HG02884 (cell line): ENCODE results near the gene TXNRD1.
"Not testable (repeated sequence)": the region's sequence is repeated elsewhere in the genome, so short reads cannot be mapped to it uniquely, and the experiment has no call there.

Experiments used
- ATAC-seq: cut with Tn5 transposase; IDR thresholded peaks from one replicate; pipeline ENCODE4 v1.9.1; 2021; ENCODE audit warnings: mild to moderate bottlenecking, moderate library complexity; ENCODE audit not compliant: unreplicated experiment

TXNRD1 gene

GRCh38 chr12:104320627-104321024 is 105.0 kb downstream of the TXNRD1 start:
- no peak for ATAC-seq

GRCh38 chr12:104321949-104322348 is 106.4 kb downstream of the TXNRD1 start:
- ATAC-seq = no peak

- not testable (repeated sequence) for ATAC-seq
These were observed 107.0 kb downstream of the TXNRD1 start for GRCh38 chr12:104322533-104322932.

- ATAC-seq = no peak
These were observed 108.3 kb downstream of the TXNRD1 start for GRCh38 chr12:104323899-104324298.

GRCh38 chr12:104328278-104328677 is 112.7 kb downstream of the TXNRD1 start:
- ATAC-seq = not testable (repeated sequence)

- no peak for ATAC-seq
These were observed 113.2 kb downstream of the TXNRD1 start for GRCh38 chr12:104328790-104329189.

- no peak for ATAC-seq
These were observed 114.3 kb downstream of the TXNRD1 start for GRCh38 chr12:104329707-104330532.

GRCh38 chr12:104331376-104331775 is 115.8 kb downstream of the TXNRD1 start:
- ATAC-seq = no peak

GRCh38 chr12:104332273-104332672 is 116.7 kb downstream of the TXNRD1 start:
- ATAC-seq = not testable (repeated sequence)

- no peak for ATAC-seq
These were observed 118.2 kb downstream of the TXNRD1 start for GRCh38 chr12:104333692-104334255.

- no peak for ATAC-seq
These were observed 119.0 kb downstream of the TXNRD1 start for GRCh38 chr12:104334581-104334980.

GRCh38 chr12:104336115-104336514 is 120.5 kb downstream of the TXNRD1 start:
- ATAC-seq = no peak

- no peak for ATAC-seq
These were observed 121.5 kb downstream of the TXNRD1 start for GRCh38 chr12:104337030-104337558.

GRCh38 chr12:104339663-104340062 is 124.1 kb downstream of the TXNRD1 start:
- ATAC-seq = no peak

- ATAC-seq = no peak
These were observed 124.6 kb downstream of the TXNRD1 start for GRCh38 chr12:104340177-104340576.

GRCh38 chr12:104340925-104341611 is 125.5 kb downstream of the TXNRD1 start:
- ATAC-seq = no peak

GRCh38 chr12:104342147-104342546 is 126.6 kb downstream of the TXNRD1 start:
- ATAC-seq = no peak

GRCh38 chr12:104342635-104343249 is 127.2 kb downstream of the TXNRD1 start:
- no peak for ATAC-seq

- no peak for ATAC-seq
These were observed 129.1 kb downstream of the TXNRD1 start for GRCh38 chr12:104344682-104345081.

GRCh38 chr12:104345234-104346066 is 129.9 kb downstream of the TXNRD1 start:
- ATAC-seq = no peak
